Stimulated activated naive CD4-positive, alpha-beta T cell (primary cell): ENCODE data around the gene TMA7.

Source experiments
- DNase-seq, 6 experiments: peaks; one replicate each; lab custom pipeline; 2025; lab: John Stamatoyannopoulos, UW

The TMA7 gene

DNA sequence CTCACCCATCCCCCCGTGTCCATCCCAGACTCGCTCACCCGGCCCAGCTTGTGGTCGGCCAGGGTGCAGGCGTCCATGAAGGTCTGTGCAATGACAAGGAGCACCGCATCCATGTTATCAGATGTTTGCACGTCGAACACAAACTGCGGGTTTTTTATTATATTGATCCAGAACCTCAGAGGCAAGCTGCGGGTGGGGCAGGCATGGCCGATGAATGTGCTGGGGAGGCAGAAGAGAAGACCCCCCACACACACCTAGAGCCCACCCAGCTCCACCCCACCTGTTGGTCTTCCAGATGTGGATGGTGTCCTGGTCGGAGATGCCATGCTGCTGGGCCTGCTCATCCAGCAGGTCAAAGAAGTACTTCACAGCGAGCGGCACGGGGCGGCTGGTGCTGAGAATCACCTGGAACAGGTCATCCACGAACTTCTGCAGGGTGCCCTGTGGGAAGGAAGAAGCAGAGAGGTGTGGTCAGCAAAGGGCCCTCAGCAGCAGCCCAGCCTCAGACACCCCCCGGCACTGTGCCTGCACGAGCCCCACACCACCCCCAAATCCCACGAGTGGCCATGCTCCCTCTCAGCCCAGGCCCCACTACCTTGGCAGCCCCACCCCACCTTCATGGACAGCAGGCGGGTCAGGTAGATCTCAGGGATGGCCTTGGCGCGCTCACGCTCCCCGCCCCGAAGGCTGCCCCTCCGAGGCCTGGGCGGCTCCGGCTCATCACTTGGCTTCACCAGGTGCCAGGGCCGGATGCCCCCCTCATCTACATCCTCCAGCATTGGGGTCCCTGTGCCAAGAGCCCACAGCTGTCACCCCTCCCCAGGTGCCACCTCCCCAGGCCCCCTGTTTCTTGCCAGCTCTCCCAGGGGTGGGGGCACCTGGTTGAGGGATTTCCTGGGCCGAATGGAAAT is 30.5 kb upstream of the TMA7 start:
- no peak for DNase-seq

DNA sequence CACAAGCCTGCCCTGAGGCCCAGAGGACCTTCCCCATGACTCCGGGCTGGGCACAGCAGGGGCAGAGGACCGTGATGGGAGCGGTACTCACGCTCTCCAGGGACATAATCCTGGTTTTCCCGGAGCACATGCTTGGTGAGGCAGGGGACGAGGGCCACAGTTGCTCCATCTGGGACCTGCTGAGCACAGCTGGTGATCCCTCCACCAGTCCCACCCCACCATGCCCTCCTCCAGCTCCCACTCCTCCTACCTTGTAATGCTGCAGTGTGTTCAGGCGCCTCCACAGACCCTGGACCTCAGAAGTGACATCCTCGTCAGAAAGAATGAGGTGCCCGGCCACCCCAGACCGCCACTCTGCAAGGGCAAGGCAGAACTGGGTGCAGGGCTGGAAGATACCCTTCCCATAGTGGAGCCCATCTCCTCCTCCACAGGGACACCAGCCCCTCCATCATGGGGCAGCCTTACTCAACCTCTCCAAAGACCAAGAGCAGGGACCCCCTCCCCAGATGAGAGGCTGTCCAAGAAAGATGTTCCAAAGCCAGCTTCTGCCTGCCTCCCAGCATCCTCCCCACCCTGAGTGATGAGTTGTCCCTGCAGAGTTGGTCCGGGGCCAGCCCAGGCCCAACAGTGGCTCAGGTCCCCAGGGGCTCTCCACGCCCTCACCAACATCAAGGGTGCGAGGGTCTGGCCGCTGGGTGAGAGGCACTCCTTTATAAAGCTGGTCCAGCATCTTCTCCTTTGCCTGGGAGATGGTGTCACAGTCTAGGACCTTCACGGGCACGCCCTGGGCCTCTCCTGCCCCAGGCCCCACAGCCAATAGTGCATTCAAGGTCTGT is 29.6 kb upstream of the TMA7 start:
- no peak for DNase-seq

DNA sequence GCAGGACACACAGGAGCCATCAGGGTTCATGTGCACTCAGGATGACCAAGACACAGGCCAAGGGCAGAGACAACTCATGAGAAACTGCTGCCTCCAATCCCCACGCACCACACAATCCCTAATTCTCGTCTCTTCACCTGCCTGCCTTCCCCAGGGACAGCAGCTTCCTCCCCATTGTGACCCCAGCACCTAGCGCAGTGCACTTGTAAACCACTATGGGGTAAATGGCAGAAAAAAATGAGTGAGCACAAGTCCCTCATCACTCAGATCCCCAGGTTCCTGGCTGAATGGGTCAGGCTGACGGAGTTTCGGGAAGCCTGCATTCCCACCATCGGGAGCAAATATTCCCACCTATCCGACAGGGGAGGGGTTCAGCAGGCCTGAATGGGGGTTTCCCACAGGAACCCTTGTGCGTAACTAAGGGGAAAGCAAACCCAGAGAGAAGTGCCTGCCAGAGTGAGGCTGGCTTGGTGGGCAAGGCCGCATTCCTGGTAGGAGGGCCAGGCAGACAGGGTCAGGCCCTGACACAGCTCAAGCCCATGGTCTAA is 28.9 kb upstream of the TMA7 start:
- DNase-seq, result no peak

DNA sequence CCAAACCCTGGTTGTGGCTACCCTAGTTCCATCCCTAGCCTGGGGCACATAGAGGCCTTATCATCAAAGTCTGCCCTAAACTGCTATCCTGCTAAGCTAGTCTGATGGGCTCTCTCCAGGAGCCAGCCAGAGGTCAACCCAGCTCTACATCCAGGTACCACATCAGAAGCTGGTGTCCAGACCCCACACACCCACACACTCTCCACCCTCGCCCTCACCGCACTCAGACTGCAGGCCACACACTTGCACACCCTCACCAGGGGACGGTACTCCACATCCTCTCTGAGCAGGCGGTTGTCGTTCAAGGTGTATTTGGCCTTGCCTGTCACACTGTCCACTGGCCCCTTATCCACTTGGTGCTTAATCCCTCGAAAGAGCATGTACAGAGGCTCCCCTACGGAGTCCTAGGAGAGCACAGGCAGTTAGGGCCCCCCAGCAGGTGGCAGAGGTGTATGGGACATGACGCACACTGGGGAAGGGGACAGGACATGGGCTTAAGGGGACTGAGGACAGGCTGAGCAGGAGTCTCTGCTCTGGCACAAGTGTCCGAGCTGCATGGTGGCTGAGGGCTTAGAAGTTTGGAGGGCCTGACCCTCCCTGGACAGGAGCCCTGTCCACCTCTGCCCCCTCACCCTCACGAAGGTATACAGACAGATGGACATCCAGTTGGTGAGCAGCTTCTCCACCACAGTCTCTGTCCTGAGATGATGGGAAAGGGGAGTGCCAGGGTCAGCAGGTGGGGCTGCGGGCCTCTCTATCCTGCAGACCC is 28.3 kb upstream of the TMA7 start:
- DNase-seq, result no peak

DNA sequence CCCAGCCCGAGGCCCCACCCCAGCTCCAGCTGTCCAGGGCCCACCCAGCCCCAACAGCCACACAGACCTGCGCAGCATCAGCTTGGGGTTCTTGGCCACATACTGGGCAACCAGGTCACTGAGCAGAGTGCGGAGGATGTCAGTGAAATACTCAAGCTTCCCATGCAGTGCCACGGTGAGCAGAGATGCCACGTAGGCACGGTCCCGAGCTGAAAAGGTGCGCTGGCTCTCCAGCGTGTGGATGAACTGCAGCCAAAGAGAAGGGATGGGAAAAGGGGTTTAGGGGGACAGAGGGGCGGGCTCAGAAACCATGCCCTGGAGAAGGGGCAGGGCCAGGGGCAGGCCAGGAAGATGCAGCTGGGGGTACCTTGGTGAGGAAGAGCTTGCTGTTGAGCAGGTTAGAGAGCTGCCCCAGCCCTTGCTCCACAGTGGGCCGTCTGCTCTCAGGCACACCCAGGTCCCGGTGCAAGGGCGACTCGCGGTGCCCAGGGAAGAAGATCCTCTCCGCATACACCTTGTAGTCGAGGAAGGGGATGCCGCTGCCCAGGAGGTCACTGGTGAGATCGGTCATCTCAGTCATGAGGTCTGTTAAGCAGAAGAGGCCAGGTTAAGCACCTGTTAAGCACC is 27.6 kb upstream of the TMA7 start:
- no peak for DNase-seq

DNA sequence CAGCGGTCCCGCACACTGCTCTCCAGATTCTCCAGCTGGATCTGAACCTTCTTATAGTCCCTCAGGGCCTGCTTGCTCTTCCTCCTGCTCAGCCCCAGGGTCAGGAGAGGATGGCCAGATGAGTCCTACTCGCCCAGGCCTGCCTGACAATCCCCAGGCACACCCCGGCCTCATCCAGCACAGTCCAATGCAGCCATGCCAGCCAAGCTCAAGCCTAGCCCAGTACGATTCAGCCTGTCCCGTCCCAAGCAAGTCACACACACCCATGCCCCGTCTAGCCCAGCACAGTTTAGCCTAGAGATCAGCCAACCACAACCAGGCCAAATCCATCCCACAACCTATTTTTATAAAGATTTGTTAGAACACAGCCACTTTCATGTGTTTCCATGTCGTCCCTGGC is 27.0 kb upstream of the TMA7 start:
- DNase-seq, result no peak

DNA sequence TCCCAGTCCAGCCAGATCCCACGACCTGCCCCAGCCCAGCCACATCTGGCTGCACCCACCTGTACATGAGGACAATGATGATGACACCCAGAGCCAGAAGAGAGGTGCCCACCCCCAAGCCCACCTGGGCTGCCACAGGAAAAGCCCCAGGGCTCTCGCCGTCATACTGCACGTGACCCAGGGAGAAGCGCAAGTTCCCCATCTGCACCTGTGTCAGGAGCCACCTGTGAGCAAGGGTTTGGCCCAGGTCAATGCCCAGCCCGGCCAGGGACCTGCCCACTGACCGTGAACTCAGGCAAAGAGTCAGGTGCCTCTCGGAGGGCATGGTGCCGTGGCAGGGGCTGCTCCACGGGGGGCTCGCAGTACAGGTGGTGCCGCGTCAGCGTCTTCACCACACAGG is 26.4 kb upstream of the TMA7 start:
- DNase-seq, result no peak

DNA sequence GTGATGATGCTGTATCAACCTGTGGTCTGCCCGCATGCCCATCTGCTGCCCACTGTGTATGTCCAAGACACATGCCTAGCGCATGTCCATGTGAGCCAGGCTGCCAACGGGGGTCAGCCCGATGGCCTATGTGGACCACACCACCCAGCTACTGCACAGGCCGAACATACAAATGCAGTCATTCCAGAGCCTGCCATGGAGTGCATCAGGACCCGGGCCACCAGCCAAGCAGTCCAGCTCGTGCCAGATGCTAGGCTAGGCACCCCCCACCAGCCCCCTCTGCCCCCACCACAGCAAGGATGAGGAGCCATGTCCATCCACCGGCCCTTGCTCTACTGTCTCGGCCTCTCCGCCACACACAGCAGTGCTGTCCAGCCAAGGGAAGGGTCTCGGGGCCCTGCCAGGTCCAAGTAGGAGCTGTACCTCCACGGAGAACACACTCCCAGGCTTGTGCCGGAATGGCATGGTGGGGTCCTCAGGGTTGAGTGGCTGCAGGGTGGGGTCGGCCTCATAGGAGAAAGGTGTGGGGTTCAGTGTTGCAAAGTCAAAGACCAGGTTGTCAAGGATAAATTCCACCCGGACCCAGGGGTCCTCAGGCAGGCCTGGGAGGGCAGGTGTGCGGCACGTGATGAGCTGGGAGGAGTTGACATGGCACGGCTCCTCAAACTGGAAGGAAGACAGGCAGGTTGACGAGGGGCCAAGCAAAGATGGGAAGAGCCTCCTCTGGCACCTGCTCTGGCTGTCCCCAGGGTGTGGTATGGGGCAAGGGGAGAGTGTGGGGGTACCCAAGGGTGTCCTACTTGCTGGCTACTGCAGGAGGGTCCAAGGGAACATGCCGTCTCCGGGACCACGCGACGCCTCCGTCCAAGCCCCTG is 25.4 kb upstream of the TMA7 start:
- DNase-seq, result no peak

DNA sequence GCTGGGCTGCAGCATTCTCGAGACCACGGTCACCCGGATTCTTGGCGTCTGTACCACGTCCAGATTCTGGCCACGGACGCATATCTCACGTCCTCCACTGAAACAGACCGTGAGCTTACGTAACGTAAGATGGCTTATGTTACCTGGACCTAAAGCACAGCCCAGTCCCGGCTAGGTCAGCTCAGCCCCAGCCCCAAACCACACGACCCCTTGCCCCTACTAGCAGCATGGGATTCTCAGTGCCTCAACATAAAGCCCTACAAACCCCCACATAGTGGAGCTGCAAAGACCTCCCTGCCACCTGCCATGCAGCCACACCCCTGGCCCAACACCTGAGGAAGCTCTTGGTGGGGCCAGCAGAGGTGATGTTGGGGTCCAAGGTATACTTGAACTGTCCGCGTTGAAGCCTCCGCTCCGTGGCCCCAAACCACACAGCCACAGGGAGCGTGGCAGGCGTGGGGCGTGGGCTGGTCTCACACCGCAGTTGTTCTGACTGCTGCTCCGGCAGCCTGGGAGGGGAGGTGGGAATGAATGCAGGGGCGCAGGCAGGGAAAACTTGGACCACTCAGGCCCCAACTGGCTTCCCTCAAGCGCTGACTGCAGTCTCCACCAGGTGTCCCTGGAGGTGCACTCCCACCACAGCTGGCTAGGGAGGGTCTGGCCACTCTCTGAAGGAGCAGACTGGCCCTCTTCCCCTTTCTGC is 24.7 kb upstream of the TMA7 start:
- no peak for DNase-seq

DNA sequence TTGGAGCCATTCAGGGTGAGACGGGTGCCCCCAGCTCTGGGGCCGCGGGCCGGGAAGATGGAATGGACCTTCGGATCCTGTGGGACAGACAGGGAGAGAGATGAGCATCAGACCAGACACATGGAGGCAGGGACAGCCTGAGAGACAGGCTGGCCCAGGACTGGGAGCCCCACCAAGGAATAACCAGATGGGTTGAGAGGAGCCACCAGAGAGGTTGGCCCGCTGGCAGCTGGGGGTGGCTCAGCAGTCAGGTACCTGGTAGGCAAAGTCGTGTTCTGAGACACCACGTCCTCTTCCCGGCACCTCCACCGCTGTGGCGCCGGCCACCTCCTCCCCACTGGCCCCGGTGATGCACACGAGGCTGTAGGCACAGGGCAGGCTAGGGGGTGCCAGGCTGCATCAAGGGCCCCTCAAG is 24.0 kb upstream of the TMA7 start:
- DNase-seq, result no peak

DNA sequence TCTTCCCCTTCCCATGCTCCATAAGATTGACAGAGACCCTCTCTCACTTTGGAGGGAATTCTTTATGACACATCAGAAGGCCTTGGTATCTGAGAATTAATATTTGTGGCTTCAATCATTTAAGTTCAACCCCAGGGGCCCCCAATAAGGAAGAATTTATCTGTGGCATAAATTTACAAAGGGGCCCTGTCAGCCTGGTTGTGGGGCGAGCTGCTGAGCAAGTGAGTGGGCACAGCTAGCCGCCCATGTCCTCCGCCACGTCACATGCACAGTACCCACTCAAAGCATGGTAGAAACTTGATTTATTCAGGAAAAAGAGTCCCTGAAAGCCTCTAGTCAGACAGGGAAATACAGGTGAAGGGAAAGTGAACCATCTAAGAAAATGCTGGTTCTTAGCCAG is 23.5 kb upstream of the TMA7 start:
- no peak for DNase-seq

DNA sequence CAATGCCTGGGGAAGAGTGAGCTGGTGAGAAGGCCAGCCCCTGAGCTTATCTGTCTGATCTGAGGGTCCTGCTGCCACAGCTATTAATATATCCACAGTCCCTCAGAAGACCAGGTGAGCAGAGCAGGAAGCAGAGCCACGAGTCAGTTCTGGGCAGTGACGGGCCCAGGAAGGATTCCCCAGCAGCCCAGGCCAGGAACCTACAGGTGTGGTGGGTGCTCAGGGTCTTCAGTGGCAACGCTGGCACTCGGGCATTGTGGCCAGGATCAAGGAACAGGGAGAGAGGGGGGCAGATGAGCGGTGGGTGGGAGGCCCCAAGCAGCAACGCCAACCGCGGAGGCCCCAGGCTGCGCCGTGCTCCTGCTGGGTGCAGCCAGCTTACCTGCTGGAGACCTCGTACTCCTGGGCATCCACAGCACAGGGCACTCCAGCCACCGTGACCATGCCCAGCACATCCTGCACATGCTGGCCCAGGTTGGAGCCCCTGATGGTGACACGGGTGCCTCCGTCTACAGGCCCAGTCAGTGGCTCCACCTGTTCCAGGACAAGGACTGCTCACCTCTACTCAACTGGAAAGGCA is 22.4 kb upstream of the TMA7 start:
- DNase-seq, result no peak

DNA sequence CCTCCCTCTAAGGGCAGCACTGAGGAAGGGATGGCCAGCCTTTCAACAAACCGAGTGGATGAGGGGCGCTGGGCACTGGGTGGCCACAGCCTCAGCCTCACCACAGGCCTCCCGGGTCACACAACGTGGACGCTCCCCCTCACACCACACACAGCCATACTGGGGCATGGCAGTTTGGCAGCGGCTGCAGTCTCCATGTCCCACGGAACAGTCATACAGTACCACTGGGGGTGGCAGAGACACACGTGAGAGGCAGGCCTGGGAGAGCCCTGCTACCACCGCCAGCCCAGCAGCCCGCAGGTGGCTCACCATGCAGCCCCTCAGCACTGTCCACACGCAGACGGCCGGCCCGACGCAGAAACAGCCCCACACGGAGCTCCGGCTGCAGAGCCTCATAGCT is 21.9 kb upstream of the TMA7 start:
- no peak for DNase-seq

DNA sequence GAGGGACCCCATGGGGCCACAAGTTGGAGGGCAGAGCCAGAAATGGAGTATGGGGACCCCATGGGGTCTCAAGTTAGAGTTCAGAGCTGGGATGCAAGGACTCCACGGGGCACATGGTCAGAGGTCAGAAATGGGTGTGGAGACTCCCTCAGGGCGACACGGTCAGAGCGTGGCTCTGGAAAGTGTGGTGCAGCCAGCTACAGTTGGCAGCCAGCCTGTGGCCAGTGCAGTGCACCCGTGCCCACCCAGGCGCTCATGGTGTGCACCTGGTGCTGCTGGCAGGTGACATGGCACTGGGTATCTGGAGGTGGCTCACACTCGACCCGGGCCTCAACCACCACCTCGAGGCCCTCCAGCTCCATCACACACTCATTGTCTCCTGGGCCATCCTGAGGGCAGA is 21.4 kb upstream of the TMA7 start:
- DNase-seq, result no peak

DNA sequence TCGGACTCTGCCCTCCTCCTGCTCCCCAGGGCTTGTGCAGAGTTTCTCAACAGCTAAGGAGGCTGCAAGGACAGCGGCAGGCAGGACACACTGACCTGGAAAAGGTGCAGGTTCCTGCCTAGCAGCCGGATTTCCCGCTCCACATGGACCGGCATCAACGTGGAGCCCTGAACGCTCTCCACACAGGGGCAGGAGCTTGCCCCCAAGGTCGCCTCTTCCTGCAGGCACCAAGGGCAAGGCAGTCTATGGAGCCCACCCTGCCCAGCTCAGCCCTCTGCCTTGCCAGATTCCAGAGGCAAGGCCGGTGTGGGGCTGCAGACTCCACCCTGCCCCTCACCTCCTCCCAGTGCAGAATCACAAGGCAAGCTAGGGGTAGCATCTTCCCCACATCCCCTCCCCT is 20.9 kb upstream of the TMA7 start:
- no peak for DNase-seq

DNA sequence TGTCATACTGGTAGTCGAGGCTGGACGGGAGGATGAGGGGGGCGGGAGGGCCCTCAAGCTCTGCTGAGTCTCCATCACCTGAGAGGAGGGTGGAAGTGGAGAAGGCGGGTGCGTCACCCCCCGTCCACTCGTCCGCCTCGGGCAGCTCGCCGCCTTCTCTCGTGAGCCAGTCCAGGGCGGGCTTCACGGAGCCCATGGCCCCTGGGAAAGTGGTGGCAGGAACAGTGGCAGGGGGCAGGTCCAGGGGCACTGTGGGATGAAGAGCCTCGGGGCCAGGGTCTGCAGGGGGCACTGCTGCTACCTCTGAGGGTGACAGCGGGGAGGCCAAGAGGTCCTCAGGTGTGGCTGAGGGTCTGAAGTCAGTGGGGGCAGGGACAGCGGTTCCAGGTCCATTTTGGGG is 20.5 kb upstream of the TMA7 start:
- DNase-seq, result no peak

DNA sequence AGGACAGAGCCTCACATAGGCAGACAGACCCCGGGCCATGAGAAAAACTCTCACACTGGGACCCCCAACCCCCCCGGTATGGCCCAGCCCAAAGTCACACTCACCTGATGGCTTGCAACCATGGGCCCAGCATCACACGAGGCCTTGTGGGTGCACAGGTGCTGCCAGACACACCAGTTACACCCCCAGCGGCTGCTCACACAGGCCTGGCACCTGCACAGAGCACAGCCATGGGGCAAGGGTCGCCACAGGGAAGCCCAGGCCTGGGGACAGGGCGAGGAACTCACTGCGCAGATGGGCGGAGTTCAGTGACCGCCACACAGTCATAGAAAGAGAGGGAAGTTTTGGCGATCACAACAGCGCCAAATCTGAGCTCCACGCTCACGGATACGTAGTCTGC is 19.5 kb upstream of the TMA7 start:
- no peak for DNase-seq

DNA sequence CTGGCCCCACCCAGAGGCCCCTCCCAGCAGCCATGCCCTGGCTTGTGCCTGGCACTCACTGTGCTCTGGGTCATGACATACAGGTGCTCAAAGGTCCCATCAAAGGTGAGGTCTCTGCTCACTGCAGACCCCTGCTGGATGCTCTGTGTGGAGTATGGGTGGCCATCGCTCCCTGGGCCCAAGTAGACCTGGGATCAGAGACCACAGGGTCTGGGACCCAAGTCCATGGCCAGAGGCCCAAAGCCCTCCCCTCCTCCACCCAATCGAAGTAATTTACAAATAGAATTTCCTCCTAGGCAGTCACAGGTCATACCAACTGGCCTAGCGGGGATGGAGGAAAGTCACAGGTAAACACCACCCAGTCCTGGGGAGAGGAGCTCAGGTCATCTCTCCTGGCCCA is 17.8 kb upstream of the TMA7 start:
- no peak for DNase-seq

DNA sequence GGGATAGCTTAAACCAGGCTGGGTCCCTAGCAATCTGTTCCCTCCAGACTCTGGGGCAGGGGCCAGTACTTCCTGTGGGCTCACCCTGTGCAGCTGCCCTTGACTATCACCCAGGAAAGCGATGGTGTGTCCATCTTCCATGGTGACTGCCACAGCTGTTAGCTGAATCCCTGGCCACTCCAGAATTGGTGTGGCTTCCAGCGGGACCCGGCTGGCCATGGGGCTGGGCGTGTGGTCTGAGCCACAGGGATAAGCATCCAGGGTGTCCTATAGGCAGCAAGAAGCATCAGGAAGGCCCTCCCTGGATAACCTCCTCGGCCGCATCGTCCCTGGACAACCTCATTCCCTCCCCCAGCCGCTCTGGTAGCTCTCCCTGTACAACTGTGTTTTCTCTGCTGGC is 17.4 kb upstream of the TMA7 start:
- DNase-seq, result no peak
